Stimulated activated CD4-positive, alpha-beta T cell treated with anti-CD3 and anti-CD28 coated beads, Interleukin-12 subunit alpha, Interleukin-12 subunit beta, amount 100 ng/mL, for 48 hours (primary cell): ENCODE measurements around the gene FANCD2.
"Not testable (repeated sequence)": the region's sequence is repeated elsewhere in the genome, so short reads cannot be mapped to it uniquely, and the experiment has no call there.

Source experiments
- DNase-seq, 3 donors: peaks; one replicate each; pipeline ENCODE4 v3.0.0-alpha.2; 2020; ENCODE audit warnings: low read depth in 2 of 3, low spot score in 1 of 3

Gene FANCD2

DNA sequence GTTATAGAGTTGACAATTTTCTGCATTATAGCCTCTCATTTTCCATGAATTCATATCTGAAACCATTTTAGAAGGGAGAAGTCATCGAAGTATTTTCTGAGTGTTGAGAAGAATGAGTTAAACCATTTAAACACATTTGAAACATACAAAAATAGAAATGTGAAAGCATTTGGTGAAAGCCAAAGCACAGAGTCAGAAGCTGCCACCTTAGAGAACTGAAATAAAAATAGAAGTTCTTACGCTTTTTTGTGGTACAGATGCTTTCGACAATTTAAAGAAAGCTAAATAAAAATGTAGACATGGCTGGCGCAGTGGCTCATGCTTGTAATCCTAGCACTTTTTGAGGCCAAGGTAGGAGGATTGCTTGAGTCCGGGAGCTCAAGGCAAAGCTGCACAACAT lies 72.8 kb downstream of the FANCD2 start:
- DNase-seq = no peak

DNA sequence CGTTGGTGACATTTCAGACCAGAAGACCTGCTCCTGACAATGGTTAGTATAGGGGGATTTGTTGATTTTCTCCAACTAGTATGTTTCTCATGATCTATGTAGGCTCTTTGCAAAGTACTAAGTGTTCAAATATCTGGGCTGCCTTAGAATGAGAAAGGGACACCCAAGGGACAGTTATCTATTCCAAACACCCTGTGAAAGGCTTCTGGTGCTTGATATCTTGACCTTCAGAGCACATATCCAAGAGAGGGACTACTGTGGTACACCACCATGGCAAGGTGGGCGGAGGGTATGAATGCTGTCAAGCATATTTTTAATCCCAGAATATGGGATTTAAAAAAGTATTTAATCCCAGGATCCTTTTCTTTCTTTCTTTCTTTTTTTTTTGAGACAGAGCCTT lies 80.7 kb downstream of the FANCD2 start:
- DNase-seq = no peak

DNA sequence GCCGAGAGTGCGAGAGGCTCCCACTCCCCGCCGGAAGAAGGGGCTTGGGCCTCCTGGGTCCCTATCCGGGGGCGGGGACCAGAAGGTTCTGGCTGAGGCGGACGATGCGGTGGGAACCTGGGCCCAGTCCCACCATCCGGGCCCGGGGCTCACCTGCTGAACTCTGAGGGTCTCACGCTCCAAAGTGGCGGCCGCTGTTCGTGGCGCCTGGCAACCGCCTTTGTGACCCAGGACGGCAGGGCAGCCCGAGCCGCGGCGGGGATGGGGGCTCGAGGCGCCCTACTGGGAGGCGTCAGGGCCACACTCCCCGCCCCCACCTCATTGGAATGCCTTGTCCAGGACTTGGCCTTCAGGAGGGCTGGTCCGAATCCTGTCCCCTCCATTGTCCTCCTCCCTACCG lies 81.9 kb downstream of the FANCD2 start, which contains the start of gene FANCD2OS:
Gene FANCD2OS (minus strand): TSS at position 165 of the 400 bp plus-strand sequence. CDS start 3,481 bp downstream, outside the sequence.
- no peak for DNase-seq

DNA sequence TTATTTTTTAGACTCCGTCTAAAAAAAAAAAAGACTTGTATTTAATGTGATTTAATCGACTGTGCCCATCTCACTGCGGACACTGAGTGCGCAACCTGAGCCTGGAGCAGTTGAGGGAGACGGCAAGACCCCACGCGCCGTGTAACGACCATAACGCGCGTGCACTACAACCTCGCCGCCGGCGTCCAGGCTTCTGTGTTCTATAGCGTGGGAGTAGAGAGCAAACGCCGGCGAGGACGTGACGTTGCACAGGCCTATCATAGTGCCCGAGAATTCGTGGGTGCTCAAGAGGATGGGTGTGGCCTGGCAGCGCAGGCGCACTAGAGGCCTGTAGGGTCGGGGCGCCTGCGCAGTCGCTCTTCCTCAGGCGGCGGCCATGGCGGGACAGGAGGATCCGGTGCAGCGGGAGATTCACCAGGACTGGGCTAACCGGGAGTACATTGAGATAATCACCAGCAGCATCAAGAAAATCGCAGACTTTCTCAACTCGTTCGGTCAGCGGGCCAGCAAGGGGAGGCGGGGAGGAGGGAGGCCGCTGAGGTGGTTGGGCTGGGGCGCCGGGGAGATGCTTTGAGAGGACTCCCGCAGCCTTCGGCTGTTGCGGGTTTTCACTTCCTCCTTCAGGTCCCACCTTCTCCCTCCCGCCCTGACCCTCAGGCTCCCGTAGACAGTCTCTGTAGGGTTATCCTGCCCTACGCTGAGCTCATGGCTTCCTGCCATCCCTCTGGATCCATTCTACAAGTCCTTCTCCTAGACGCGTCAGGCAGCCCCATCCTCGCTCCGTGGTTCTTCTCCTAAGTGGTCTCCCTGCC lies 89.3 kb downstream of the FANCD2 start, which contains the start of gene BRK1:
Gene BRK1 (plus strand): TSS at position 350 of the 812 bp plus-strand sequence. CDS start 27 bp downstream, at position 377.
- DNase-seq = peak; percentile 86 to 93 (median 90)

DNA sequence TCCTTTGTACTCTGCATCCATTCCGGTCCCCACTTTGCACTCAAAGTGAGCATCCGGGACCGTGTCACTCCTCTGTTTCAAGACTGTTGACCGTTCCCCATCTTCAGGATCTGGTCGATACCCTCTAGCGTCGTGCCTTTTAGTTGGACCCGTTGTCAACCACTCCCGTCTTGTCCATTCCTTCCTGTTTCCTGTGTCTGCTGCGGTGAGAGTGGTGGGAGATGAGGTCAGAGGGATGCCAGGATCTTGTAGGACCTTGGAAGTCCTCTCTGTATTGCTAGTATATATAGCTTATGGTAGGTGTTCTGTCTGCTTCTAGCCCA lies 89.9 kb downstream of the FANCD2 start:
- DNase-seq = peak in 1 of 3 donors; percentile 4

DNA sequence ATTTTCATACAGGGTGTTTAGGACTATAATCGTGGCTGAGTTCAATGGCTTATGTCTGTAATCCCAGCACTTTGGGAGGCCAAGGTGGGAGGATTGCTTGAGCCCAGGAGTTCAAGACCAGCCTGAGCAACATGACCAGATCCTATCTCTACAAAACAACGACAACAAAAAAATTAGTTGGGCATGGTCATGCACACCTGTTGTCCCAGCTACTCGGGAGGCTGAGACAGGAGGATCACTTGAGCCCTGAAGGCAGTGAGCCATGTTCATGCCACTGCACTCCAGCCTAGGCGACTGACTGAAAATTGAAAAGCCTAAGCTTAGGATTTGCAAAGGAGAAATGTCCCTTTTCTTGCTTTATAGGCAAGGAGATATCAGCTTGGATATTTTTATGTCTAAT lies 90.7 kb downstream of the FANCD2 start:
- DNase-seq = no peak

DNA sequence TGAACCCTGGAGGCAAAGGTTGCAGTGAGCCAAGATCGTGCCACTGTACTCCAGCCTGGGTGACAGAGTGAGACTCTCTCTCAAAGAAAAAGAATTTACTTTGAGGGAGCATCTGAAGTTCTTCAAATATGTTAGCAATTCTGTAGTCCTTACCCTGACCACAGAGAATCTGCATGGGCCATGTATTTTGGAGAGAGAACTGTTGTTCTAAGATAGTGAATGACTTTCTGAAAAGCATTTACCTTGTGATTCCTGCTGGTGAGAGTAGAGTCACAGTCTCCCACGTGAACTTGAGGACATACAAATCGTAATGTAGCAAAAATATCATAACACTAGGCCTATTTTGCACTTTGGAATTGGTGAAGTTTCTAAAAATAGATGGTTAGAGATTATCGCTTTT lies 93.1 kb downstream of the FANCD2 start:
- no peak for DNase-seq

DNA sequence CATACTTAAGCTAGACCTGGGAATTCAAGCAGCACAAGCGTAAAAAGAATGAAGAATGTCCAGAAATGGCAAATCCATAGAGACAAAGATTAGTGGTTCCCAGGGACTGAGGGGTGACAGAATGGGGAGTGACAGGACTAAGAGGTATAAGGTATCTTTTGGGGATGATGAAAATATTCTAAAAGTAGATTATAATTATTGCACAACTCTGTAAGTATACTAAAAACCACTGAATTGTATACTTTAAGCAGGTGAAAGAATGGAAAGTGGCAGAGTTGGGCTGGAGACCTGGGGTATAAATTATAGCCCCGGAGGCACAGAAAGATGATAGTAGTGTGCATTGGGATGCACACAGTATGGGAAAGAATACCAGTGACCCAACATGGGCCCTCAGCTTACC lies 94.8 kb downstream of the FANCD2 start:
- DNase-seq = no peak

DNA sequence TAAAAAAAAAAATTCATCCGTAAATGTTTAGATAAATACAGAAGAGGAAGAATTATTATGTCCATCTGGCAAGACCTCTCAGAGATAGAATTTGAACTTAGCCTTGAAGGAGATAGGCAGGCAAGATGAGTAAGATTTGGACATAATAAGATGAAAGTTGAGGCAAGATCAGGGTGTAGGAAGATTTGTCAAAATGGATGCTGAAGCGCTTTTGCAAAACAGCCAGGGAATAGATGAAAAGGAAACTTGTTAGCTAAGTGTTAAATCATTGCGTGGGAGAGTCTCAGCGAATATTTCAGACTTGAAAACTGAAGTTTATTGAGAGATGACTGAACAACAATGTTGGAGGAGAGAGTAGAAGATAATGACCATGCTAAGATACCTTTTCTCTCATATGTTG lies 96.5 kb downstream of the FANCD2 start:
- no peak for DNase-seq

DNA sequence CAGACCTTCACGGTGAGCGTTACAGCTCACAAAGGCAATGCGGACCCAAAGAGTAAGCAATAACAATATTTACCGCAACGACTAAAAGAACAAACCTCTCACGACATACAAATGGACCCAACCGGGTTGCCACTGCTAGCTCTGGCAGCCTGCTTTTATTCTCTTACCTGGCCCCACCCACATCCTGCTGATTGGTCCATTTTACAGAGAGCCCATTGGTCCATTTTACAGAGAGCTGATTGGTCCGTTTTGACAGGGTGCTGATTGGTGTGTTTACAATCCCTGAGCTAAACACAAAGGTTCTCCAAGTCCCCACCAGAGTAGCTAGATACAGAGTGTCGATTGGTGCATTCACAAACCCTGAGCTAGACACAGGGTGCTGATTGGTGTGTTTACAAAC lies 109.6 kb downstream of the FANCD2 start:
- DNase-seq = not testable (repeated sequence)

DNA sequence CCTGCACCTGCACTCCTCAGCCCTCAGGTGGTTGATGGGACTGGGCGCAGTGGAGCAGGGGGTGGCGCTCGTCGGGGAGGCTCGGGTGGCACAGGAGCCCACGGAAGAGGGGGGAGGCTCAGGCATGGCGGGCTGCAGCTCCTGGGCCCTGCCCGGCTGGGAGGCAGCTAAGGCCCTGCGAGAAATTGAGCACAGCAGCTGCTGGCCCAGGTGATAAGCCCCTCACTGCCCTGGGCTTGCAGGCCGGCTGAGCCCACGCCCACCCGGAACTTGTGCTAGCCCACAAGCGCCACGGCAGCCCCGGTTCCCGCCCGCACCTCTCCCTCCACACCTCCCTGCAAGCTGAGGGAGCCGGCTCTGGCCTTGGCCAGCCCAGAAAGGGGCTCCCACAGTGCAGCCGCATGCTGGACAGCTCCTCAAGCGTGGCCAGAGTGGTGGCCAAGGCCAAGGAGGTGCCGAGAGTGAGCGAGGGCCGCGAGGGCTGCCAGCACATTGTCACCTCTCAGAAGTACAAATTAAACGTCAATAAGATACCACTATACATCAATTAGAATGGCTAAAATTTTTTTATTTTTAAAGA lies 110.3 kb downstream of the FANCD2 start:
- DNase-seq = no peak

DNA sequence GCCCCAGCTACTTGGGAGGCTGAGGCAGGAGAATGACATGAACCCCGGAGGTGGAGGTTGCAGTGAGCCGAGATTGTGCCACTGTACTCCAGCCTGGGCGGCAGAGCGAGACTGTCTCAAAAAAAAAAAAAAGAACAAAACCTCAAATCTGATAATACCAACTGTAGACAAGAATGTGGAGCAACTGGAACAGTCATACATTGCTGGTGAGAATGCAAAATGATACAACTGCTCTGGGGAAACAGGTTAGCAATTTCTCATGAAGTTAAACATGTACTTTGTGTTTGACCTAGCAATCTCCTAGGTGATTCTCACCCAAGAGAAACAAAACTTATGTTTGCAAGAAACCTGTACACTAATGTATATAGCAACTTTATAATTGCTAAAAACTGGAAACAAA lies 110.9 kb downstream of the FANCD2 start:
- no peak for DNase-seq

DNA sequence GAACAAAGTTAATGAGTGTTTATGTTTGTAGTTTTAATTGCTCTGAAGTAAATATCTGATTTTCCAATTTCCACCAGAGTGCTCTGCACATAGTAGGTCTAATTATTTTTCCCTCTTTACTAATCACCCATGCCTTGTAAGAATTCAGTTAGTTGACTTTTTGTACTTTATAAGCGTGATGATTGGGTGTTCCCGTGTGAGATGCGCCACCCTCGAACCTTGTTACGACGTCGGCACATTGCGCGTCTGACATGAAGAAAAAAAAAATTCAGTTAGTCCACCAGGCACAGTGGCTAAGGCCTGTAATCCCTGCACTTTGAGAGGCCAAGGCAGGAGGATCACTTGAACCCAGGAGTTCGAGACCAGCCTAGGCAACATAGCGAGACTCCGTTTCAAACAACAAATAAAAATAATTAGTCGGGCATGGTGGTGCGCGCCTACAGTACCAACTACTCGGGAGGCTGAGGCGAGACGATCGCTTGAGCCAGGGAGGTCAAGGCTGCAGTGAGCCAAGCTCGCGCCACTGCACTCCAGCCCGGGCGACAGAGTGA lies 114.8 kb downstream of the FANCD2 start:
- DNase-seq = no peak

DNA sequence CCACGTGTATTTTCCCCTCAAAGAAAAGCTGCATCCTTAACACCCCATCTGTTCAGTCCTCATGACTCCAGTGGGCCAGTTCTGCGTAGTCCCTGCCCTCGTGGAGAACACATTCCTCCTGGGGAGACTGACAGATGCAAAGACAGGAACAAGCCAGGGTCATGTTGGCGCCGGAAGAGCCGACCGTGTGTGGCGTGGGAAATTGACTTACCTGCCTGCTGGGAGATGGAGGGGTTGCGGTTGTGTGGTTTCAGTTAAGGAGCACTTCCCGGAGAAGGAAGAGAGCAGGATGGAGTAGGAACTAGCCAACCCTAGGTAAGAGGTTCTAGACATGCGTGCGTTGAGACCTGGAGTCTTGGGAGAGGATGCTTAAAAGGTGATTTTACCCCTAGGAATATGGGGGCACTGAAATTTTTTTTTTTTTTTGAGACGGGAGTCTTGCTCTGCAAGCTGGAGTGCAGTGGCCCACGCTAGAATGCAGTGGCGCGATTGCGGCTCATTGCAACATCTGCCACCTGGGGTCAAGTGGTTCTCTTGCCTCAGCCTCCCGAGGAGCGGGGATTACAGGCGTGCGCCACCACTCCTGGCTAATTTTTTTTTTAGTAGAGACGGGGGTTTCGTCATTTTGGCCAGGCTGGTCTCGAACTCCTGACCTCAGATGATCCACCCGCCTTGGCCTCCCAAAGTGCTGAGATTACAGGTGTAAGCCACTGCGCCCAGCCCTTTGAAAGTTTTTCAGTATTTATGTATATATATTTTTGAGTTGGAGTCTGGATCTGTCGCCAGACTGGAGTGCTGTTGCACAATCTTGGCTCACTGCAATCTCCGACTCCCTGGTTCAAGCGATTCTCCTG lies 116.7 kb downstream of the FANCD2 start:
- no peak for DNase-seq

DNA sequence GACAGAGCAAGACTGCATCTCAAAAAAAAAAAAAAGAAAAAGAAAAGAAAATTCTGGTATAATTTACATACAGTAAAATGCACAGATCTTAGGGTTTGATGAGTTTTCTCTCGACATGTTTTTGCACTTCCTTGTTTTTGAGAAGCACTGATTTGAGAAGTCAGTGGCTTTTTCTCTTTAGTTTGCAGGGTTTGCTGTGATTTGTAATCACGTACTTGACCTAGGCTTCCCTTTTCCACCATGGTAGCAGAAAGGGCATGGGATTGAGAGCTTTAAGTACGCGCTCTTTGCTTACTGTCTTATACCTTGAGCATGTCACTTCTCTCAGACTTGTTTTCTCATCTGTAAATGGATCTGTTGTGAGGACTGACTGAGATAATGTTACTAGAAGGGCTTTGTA lies 119.4 kb downstream of the FANCD2 start:
- no peak for DNase-seq

DNA sequence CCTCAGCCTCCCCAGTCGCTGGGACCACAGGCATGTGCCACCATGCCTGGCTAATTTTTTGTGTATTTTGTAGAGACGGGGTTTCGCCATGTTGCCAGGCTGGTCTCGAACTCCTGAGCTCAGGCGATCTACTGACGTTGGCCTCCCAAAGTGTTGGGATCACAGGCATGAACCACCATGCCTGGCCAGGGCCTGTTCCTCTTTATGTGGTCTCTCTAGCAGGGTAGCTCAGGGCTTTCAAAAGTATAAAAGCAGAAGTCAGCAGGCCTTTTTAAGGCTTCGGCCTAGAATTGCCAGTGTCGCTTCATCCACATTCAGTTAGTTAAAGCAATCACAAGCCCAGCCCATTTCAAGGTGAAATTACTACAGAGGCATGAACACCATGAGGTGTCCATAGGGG lies 123.0 kb downstream of the FANCD2 start:
- DNase-seq = no peak

DNA sequence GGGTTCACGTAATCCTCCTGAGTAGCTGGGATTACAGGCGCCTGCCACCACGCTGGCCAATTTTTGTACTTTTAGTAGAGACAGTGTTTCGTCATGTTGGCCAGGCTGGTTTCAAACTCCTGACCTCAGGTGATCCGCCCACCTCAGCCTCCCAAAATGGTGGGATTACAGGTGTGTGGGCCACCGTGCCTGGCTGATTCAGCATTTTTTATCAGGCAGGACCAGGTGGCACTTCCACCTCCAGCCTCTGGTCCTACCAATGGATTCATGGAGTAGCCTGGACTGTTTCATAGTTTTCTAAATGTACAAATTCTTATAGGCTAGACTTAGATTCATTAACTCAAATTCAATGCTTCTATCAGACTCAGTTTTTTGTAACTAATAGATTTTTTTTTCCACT lies 124.8 kb downstream of the FANCD2 start:
- no peak for DNase-seq
